GM19467 (cell line): Measurements from ENCODE around the gene CMIP.
"Not testable (repeated sequence)": the region's sequence is repeated elsewhere in the genome, so short reads cannot be mapped to it uniquely, and the experiment has no call there.

Source experiments
- ATAC-seq: cut with Tn5 transposase; IDR thresholded peaks from one replicate; pipeline ENCODE4 v1.9.1; 2021; ENCODE audit warnings: mild to moderate bottlenecking, moderate library complexity; ENCODE audit not compliant: unreplicated experiment

Gene CMIP

GRCh38 chr16:81577272-81577671 lies 132.7 kb downstream of the CMIP start:
- not testable (repeated sequence) for ATAC-seq

- ATAC-seq: no peak
Measured at GRCh38 chr16:81578076-81578475, 133.5 kb downstream of the CMIP start.

DNA sequence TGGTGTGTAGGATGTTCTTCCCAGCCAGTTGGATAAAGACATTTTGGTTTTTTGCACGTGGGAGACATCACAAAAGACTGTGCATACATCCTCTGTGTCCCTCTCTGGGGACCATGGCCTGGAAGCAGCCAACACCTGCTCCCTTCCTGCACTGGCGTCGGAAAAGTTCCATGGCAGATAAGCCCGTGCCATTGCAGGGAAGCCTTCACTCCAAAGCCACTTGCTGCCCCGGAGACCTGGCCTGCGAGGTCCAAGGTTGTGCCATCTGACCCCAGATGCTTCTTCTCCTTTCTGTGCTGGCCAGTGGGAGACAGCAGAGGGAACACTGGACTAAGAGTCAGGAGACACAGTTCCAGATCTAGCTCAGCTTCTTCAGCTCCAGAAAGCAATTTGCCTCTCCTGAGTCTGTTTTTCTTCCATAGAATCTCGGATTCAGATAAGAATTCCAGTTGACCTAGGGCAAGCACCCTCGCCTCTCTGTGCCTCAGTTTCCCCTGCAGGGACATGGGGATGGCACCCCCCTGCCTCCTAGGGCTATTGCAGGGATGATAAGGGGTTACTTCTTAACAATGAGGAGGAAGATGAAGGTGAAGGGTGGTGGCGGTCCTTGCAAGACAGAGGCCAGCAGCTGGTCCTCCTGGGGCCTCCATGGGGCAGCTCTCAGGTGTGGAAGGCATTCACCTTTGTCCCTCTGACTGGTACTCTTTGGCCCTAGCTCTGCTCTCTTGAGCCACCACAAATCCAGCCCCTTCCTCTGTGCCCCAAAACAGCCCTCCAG lies 134.2 kb downstream of the CMIP start:
- no peak for ATAC-seq

- ATAC-seq: no peak
Measured at GRCh38 chr16:81581107-81581506, 136.5 kb downstream of the CMIP start.

GRCh38 chr16:81582655-81583441 lies 138.2 kb downstream of the CMIP start:
- no peak for ATAC-seq

DNA sequence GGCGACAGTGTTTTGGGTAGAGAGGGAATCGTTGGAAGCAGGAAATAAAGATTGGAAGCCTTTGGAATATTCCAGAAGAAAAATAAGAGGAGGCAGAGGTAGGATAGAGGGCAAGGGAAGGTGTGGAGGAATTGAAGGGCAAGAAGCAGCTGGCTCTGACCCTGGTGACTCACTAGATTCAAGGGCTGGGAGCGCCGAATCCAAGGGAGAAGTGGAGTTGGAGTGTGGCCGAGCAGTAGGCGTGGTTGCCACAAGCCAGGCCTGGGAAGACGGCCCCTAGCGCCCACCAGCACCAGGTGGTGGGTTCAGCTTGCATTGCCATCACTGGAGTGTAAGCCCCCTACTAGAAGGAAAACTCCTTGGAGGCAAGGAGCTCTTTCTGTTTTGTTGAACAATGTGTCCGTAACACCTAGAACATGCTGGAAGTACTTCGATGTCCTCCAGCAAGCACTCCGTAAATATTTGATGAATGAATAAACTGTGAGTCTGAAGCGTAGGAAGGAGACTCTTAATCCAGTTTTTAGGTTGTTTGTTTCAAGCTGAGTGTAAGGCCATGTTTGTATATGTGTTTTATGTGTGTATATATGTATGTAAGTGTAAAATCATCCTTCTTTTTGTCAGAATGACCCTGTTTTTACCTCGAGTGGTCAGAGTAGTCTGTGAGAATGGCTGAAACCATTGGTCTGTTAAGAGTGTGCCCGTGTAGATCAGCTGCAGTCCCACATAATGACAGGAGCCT lies 139.5 kb downstream of the CMIP start:
- no peak for ATAC-seq

DNA sequence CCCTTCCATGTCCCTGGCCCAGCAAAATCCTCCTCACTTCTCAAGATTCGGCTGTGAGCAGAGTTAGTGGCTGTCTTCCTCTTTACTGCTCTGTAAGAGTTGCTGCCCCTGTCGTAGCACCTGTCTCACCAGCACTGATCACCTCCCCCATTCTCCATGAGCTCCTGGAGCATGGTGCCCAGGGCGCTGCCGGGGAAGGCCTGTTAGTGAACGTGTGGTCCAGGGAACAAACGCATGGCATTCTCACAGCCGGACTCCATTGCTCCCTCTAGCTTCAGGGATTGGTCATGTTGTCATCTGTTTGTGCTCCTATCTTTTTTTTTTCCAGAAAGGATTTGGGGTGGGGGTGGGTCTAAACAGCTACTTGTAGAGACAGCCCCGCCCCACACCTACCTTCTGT lies 141.2 kb downstream of the CMIP start:
- no peak for ATAC-seq

GRCh38 chr16:81586417-81586816 lies 141.8 kb downstream of the CMIP start:
- no peak for ATAC-seq

- ATAC-seq: no peak
Measured at GRCh38 chr16:81586977-81587625, 142.5 kb downstream of the CMIP start.

GRCh38 chr16:81587626-81588160 lies 143.1 kb downstream of the CMIP start:
- no peak for ATAC-seq

DNA sequence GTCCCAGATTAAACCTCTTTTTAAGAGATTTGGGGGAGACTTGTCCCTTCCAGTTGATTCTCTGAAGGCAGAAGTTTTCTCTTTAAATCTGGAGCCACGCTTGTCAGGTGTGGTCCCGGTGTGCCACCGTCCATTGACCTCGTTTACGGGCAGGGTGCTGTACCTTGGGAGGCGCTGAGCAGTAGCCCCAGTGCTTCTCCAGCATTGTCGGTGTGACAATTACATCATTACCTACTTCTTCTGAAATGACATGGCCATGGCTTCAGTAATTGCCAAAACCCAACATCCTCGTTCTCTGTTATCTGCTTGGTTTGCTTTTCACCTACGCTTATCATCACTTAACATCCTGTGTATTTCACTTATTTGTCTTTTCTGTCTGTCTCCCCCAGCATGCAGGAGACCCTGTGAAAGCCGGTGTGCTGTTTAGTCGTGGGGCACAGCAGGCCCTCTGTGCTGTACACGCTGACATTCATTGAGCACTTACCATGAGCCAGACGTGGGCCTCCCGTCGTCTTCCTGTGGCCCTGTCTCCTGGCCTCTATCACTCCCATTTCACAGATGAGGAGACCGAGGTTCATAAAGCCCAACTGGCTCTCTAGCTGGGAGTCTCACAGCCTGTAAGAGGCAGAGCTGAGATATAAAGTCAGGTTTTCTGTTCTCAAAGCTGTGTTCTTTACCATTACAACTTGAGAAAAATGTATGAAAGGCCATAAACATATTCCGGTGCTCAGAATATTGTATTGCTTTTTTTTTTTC lies 143.9 kb downstream of the CMIP start:
- no peak for ATAC-seq

DNA sequence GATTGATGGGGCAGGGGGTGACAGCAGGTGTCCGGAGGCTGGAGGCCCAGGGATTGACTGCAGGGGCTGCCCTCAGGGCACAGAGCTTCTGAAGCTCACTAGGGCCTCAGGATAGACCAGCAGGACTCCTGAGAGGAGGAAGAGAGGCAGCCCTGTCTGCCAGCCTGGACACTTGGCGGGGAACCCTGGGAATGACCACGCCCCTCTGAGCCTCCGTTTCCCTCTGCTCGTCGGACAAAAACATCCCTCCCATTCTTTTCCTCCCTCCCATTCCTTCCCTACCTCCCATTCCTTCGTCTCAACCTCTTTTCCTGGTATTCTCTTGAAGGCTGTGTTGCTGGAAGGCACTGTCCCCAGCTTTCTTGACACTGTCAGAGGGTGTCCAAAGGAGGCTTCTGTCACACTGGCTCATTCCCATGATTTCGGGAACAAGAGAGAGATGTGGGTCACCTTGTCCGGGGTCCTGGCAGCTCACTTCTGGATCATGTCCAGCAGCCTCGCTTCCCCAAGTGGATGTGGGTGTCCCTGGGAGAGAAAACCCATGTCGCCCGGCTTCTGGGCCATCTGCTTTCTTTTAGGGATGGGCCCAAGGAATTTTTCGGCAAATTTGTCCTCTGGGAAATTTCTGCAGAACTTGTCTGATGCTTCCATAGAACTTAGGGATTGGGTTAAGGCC lies 145.5 kb downstream of the CMIP start:
- no peak for ATAC-seq

DNA sequence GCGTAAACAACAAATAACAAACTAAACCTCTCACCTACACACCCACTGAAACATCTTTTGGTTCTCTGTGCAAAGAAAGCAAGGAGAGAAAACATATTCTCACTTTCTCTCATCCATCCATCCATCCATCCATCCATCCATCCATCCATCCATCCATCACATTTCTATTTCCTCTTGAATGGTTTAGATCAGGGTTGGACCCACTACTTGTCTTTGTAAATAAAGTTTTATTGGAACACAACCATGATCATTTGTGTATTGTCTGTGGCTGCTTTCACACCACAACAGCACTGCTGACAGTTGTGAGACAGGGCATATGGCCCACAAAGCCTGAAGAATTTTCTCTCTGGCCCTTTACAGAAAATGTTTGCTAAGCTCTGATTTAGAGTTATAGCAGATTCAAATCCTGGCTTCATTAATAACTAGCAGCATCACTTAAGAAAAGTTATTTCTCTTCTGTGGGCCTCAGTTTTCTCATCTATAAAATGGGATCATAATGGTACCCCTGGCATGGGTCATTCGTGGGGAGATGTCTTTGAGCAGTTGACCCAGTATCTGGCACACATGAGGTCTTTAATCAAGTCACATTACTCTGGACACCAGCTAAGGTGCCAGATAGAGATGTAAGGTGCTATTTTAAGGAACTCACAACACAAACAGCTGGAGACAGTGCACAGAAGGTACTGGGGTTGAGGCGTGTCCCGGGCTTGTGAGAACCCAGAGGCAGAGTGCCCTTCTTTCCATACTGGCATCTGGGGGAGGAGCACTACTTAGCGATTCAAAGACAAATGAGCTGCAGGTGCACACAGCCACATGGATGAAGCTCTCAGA lies 146.3 kb downstream of the CMIP start:
- no peak for ATAC-seq

DNA sequence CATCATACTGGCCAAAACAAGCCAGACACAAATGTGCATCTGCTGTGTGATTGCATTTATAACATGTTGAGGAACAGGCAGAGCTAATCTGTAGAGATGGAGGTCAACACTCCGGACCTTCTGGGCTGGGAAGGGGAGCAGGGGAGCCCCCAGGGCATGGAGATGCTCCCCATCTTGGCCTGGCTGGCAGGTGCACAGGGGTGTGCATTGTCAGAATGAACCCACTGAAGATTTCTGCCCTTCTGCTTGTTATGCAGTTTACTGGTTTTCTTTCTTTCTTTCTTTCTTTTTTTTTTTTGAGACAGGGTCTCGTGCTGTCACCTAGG lies 146.9 kb downstream of the CMIP start:
- ATAC-seq: no peak

GRCh38 chr16:81592353-81592866 lies 147.8 kb downstream of the CMIP start:
- no peak for ATAC-seq

DNA sequence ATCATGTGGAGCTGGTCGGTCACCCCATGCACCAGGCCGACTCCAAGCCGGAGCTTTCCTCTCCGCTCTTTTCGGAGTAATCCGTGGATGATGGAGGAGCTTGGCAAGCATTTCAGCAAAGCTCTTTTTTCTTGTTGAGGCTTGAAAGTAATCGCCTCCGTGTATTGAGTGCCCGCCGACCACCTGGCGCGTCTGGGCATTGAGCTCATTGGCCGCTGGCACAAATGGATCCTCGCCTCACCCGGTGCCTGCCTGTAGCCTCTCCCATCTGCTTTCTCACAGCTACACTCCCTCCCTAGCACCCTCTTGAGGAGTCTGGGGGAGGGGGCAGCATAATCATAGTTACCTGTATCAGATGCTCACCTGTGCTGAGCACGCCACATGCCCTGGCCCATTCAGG lies 148.9 kb downstream of the CMIP start:
- ATAC-seq: no peak

DNA sequence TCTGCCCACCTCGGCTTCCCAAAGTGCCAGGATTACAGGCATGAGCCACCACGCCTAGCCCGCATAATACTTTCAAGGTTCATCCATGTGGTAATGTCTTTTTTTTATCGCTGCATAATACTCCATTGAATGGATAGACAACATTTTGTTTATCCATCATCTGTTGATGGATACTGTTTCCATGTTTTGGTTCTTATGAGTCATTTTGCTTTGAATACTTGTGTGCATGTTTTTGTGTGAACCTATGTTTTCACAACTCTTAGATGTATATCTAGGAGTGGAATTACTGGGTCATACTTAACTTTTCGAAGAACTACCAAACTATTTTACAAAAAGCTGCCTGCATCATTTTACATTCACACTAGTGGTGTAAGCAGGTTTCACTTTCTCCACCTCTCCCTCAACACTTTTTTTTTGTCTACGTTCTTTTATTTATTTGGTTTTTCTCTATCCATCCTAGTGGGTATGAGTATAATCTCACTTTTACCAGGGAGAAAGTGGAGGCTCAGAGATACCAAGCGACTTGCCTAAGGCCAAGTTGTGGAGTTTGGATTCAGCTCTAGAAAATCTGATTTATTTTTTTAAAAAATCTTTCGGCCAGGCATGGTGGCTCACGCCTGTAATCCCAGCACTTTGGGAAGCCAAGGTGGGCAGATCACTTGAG lies 151.2 kb downstream of the CMIP start:
- no peak for ATAC-seq

- ATAC-seq: no peak
Measured at GRCh38 chr16:81597079-81597658, 152.6 kb downstream of the CMIP start.
